Left ventricle myocardium inferior (tissue), 1 donor: ENCODE measurements around the gene CXCL5. TPM values are rescaled to one million over a fixed set of nuclear protein-coding genes. Genes with fewer than 3 reads are reported as not detected.

Experiments used
- DNase-seq: peaks from one replicate; pipeline ENCODE4 v3.0.0-alpha.2; 2020
- H3K27ac ChIP-seq: fragments of 200-600 bp; replicated peaks from 2 replicates; pipeline ENCODE4 v1.8.0; 2021
- H3K27me3 ChIP-seq: fragments of 200-600 bp; 2 replicates; pipeline ENCODE4 v1.8.0; 2021; ENCODE audit warnings: low read depth
- H3K36me3 ChIP-seq: fragments of 200-600 bp; 2 replicates; pipeline ENCODE4 v1.8.0; 2021
- H3K4me1 ChIP-seq: fragments of 200-600 bp; 2 replicates; pipeline ENCODE4 v1.8.0; 2021
- H3K4me3 ChIP-seq: fragments of 200-600 bp; 2 replicates; pipeline ENCODE4 v1.8.0; 2021; ENCODE audit warnings: mild to moderate bottlenecking, moderate library complexity
- H3K9me3 ChIP-seq: fragments of 200-600 bp; replicated peaks from 2 replicates; pipeline ENCODE4 v1.8.0; 2021
- CTCF ChIP-seq: fragments of 200-600 bp; IDR thresholded peaks from 2 replicates; pipeline ENCODE4 v1.8.0; 2021; ENCODE audit warnings: antibody characterized with exemption, mild to moderate bottlenecking, borderline replicate concordance
- intact Hi-C: fragments of 100-400 bp; cut with micrococcal nuclease; formaldehyde crosslinking; loops from one replicate; pipeline ENCODE4 v1.11.0; 2022
- total RNA-seq: library from RNA; stranded (reverse); fragmentation: NEBNext Ultra II Directional; extraction: Animal tissue kit (Norgen Biotek cat#: 25700); gene quantifications from one replicate; pipeline ENCODE4 v1.2.1, GENCODE V29; 2021
- donor health status: DM: no; HTN: yes; CAD: no; lungs with severe emphysema.

CXCL5 gene
- total RNA-seq, 1 donor from 2014 or later = not detected

GRCh38 chr4:74028504-74028903, 30.0 kb upstream of the CXCL5 start:
- no peak for TF ChIP-seq CTCF
- intact Hi-C loops = no loop called here
- Histone ChIP-seq H3K27me3 (no peaks in the 10 kb centered on the region), H3K27ac (no peak overlapping the region), H3K4me1 (no peaks in the 10 kb centered on the region), H3K36me3 (no peaks in the 10 kb centered on the region), H3K9me3 (peaks cover 38% of the 10 kb centered on the region), H3K4me3 (no peak overlapping the region)
- DNase-seq = no peak

GRCh38 chr4:74023709-74024108, 25.2 kb upstream of the CXCL5 start:
- Histone ChIP-seq H3K4me1 (no peaks in the 10 kb centered on the region), H3K36me3 (no peaks in the 10 kb centered on the region), H3K27me3 (no peaks in the 10 kb centered on the region), H3K27ac (no peak overlapping the region), H3K9me3 (peaks cover 31% of the 10 kb centered on the region), H3K4me3 (no peak overlapping the region)
- no peak for TF ChIP-seq CTCF
- intact Hi-C loops = no loop called here
- DNase-seq = no peak

- Histone ChIP-seq H3K4me3 (no peak overlapping the region), H3K9me3 (peaks cover 15% of the 10 kb centered on the region), H3K36me3 (no peaks in the 10 kb centered on the region), H3K27me3 (no peaks in the 10 kb centered on the region), H3K27ac (no peak overlapping the region), H3K4me1 (no peaks in the 10 kb centered on the region)
- DNase-seq = no peak
- intact Hi-C loops = no loop called here
- TF ChIP-seq CTCF = no peak
Measured at GRCh38 chr4:74021601-74022000, 23.1 kb upstream of the CXCL5 start.

GRCh38 chr4:74018771-74019170, 20.3 kb upstream of the CXCL5 start:
- intact Hi-C loops = no loop called here
- Histone ChIP-seq H3K27ac (no peak overlapping the region), H3K4me1 (no peaks in the 10 kb centered on the region), H3K36me3 (no peaks in the 10 kb centered on the region), H3K9me3 (no peaks in the 10 kb centered on the region), H3K4me3 (no peak overlapping the region), H3K27me3 (no peaks in the 10 kb centered on the region)
- no peak for TF ChIP-seq CTCF
- DNase-seq = no peak

GRCh38 chr4:74018116-74018515, 19.6 kb upstream of the CXCL5 start:
- intact Hi-C loops = no loop called here
- no peaks in the 10 kb centered on the region for H3K36me3 ChIP-seq
- H3K27ac ChIP-seq = no peak overlapping the region
- no peak for TF ChIP-seq CTCF
- H3K27me3 ChIP-seq = no peaks in the 10 kb centered on the region
- no peaks in the 10 kb centered on the region for H3K9me3 ChIP-seq
- no peaks in the 10 kb centered on the region for H3K4me1 ChIP-seq
- no peak overlapping the region for H3K4me3 ChIP-seq
- DNase-seq = no peak

- Histone ChIP-seq H3K9me3 (no peaks in the 10 kb centered on the region), H3K4me3 (no peak overlapping the region), H3K4me1 (no peaks in the 10 kb centered on the region), H3K27ac (no peak overlapping the region), H3K27me3 (no peaks in the 10 kb centered on the region), H3K36me3 (no peaks in the 10 kb centered on the region)
- intact Hi-C loops = no loop called here
- no peak for DNase-seq
- no peak for TF ChIP-seq CTCF
Measured at GRCh38 chr4:74016068-74016467, 17.6 kb upstream of the CXCL5 start.
